NCI-H82 treated with DMSO at 0.1 percent for 48 hours (cell line): ENCODE measurements around the gene LGI1.

ENCODE experiments used
- DNase-seq: peaks from one replicate; lab custom pipeline; 2025; ENCODE audit not compliant: unreplicated experiment; lab: John Stamatoyannopoulos, UW

The LGI1 gene

GRCh38 chr10:93754761-93755160 lies 3.0 kb upstream of the LGI1 start:
- DNase-seq = no peak

- no peak for DNase-seq
Measured at GRCh38 chr10:93755443-93756116, 2.2 kb upstream of the LGI1 start.

DNA sequence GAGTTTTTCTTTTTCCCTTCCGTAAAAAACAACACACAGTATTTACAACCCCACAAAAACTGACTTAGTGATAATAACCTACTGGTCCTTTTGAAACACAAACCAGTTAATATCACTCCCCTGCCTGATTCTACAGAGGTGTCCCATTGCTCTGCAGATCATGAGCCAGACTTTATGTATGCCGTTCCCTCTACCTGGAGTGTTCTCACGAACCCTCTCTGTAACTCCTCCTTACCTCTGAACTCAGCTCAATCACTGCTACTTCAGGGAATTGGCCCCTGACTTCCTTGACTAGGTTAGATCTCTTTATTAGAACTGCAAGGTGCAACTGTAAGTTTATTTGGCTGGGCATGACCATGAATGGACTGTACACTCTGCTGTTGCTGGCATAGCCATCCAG lies 1.6 kb upstream of the LGI1 start:
- DNase-seq = no peak

DNA sequence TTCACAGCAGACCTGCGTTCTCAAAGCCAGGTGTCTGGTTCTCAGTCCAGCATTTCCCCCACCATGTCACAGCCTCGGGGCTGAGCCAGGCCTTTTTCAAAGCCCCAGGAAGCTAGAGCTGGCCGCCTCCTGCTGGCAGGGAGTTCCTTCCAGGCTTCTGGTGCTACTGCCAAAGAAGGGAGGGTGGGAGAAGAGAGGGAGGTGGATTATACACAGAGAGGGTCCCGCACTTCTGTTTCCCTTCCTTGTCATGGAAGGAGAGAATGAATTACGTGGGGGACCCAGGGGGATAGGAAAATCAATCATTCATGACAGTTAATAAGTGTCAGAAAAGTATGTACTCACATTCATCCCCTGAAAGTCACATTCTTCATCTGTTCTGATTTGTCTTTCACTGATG lies 600 bp upstream of the LGI1 start:
- no peak for DNase-seq

DNA sequence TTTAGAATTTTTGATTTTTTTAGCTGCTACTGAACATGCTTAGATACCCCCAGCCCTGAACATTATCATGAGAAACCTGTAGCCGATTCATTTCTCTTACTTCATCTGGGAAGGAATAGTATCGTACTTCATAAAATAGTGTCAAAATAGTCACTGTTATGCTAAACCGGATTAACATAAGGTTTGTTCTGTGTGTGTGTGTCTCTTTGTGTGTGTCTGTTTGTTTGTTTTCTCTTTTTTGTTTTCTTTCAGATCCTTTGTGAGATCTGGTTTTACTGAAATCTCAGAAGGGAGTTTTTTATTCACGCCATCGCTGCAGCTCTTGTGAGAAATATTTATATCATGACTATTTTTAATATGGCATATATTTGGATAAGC lies 761 bp downstream of the LGI1 start:
- no peak for DNase-seq

DNA sequence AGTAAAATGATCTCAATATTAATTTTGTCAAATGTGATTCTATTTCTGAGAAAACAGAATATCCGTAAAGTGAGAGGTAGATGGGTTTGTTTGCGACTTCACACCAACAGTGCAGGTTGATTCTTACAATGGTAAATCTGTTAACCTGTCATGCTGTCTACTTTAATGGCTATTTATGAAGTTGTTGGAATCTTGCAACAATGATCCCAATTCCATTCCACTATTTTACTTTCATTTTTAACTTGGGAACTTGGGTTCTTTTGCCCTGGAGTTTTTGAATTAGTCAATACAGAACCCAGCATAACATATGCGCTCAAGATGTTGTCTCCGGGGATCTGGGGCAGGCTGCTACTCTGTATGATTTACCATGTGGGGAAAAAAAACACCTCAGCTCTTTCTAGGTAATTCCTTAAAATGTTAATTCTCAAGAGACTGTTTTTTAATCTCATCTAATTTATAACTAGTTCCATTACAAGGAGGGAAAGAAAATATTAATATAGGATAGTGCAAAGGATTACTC lies 1.2 kb downstream of the LGI1 start:
- DNase-seq = no peak

GRCh38 chr10:93760490-93760889 lies 2.8 kb downstream of the LGI1 start:
- no peak for DNase-seq

GRCh38 chr10:93762979-93763391 lies 5.2 kb downstream of the LGI1 start:
- DNase-seq = no peak

DNA sequence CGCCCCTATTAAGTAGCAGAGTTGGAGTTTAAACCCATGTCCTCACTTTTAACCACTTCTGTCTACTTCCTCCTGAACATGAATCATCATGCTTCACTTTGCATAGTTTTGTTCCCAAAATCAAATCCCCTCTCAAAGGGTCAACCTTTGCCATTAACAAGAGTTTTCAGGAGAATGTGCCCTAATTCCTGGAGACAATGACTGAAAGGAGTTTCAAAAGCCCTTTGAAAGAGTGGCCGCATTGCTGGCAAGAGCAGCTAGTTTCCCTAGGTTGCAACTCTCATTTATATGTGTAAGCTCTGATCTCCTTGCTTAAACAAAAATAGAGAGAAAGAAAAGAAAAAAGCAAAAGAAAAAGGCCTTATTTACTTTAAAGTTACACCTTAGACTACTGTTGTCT lies 9.2 kb downstream of the LGI1 start:
- no peak for DNase-seq

DNA sequence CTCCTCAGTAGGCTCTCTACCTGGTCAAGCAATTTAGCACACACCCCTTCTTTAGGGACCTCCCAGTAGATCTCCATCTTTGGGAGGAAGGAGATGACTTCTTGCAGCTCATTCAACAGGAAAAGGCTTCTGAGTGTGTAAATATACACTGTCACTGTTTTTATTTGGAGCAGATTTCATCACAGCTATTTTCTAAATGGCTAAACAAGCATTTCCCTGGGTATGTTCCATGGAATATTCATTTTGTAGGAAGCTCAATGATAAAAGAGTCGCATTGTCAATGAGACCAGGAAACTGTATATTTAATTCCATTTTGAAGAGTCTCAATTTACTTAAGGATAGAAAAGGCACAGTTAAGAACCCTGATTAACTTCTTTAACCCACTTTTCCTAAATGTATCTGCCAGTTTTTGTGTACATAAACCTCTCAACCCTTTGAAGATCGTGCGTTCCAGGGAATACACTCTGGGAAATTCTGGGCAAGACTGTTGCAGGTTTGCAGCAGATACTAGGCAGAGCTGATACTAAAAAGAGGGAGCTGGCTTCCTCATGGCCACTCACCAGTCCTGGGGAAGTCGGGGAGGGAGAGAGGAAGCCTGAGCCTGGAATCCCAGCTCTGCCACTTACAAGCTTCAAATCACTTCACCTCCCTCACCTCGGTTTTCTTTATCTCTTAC lies 10.1 kb downstream of the LGI1 start:
- DNase-seq = no peak

- no peak for DNase-seq
Measured at GRCh38 chr10:93768892-93769291, 11.2 kb downstream of the LGI1 start.

GRCh38 chr10:93771354-93771753 lies 13.6 kb downstream of the LGI1 start:
- DNase-seq = no peak

GRCh38 chr10:93773120-93773519 lies 15.4 kb downstream of the LGI1 start:
- DNase-seq = peak; percentile 21

DNA sequence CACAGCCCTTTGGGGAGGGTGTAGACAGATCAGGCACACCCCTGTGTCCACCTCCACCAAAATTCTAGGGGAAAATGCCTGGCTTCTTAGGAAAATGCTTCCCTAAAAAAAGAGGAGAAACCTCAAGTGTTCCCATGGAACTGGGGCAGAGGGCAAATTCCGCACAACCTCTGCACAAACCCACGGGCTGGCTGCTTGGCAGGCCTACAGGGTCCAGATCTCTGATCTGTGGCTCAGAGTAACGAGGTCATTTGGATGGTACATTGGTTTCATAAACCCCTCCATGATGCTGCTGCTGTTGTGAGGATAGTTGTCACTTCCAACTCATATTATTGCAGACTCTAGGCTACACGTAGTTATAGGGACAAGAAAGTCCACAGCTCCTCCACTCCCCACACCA lies 16.0 kb downstream of the LGI1 start:
- no peak for DNase-seq

DNA sequence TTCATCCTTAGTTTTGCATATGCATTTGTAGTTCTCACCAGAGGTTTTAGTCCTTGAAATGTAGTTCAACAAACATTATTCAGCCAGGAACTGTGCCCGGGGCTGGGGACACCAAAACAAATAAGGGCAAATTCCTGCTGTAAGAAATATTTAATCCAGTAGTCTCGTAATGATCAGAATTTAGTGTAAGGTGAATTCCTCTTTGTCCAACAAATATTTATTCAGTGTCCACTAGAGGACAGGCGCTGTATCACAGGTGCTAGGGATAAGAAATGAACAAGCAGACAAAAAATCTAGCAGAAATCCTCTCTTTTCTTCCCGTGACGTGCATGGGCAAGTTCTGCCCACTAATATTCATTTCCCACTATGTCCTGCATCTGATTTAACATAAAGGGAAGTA lies 17.6 kb downstream of the LGI1 start:
- DNase-seq = no peak

- no peak for DNase-seq
Measured at GRCh38 chr10:93777092-93777491, 19.4 kb downstream of the LGI1 start.

GRCh38 chr10:93784059-93784458 lies 26.3 kb downstream of the LGI1 start:
- DNase-seq = no peak

GRCh38 chr10:93788413-93789208 lies 30.9 kb downstream of the LGI1 start:
- DNase-seq = no peak

GRCh38 chr10:93790439-93790838 lies 32.7 kb downstream of the LGI1 start:
- DNase-seq = no peak

DNA sequence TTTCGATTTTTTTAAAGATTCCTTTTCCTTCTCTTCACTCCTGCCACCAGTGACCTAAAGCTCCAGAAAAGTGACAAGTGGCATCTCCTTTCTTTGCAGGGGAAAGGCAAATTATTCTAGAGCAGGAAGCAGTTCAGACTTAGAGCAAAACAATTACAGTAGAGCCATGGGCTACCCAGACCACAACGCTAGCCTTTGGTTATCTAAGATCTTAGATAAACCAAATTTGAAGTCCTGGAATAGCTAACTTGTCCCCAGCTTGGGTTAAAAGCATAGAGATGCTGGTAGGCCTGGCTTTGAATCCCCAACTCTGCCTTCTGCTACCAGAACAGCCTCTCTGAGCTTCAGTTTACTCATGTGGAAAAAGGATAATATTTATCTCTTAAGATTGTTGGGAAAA lies 38.4 kb downstream of the LGI1 start:
- no peak for DNase-seq

GRCh38 chr10:93797825-93798224 lies 40.1 kb downstream of the LGI1 start:
- DNase-seq = no peak

DNA sequence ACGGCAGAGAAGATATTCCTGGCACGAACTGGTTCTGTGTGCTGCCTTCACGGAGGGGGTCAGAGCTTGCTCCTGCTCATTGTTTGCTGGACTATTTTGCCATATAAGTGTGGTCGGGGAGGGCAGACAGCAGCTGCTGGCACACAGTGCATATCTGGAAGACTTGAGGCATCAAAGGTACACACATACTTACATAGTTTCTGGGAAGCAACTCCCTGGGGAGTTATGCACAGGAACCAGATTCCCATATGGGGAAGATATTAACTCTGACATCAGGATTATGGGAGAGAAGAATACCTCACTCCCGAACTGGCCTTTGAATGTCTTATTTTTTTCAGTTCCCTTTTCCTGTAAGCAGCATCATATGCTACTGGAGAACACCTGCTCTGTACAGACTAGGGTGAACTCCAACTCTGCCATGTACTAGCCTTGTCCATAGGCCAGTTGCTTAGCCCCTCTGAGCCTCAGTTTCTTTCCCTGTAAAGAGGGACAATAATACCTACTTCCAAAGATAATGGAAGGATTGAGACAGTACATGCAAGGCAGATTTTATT lies 41.5 kb downstream of the LGI1 start:
- DNase-seq = no peak
